Suprapubic skin (tissue), 4 donors: ENCODE results near the gene CARF. TPM values are rescaled to one million over a fixed set of nuclear protein-coding genes. Genes with fewer than 3 reads are reported as not detected.
"Not testable (repeated sequence)": the region's sequence is repeated elsewhere in the genome, so short reads cannot be mapped to it uniquely, and the experiment has no call there.

Source experiments
- DNase-seq, 2 donors: peaks; one replicate each; pipeline ENCODE4 v3.0.0-alpha.2; 2019; ENCODE audit warnings: low spot score in 2 of 2
- H3K27ac ChIP-seq: fragments of 200-600 bp; sonication (generic); one replicate; pipeline ENCODE4 v1.5.1; 2019
- H3K27me3 ChIP-seq: fragments of 200-600 bp; sonication (generic); one replicate; pipeline ENCODE4 v1.5.1; 2019
- H3K36me3 ChIP-seq: fragments of 200-600 bp; sonication (generic); one replicate; pipeline ENCODE4 v1.5.1; 2019
- H3K4me1 ChIP-seq: fragments of 200-600 bp; sonication (generic); one replicate; pipeline ENCODE4 v1.5.1; 2019
- H3K4me3 ChIP-seq: fragments of 200-600 bp; sonication (generic); one replicate; pipeline ENCODE4 v1.5.1; 2019; ENCODE audit warnings: mild to moderate bottlenecking
- H3K9me3 ChIP-seq: fragments of 200-600 bp; sonication (generic); one replicate; pipeline ENCODE4 v1.5.1; 2019
- CTCF ChIP-seq, 2 donors: fragments of 200-600 bp in 1 of 2; fragments of 450-650 bp in 1 of 2; sonication (generic) in 1 of 2; IDR thresholded peaks; one replicate each; pipeline ENCODE4 v1.5.1; 2016 to 2019; ENCODE audit warnings: antibody characterized with exemption in 2 of 2, mild to moderate bottlenecking in 1 of 2, moderate library complexity in 1 of 2
- EP300 ChIP-seq: sonication (generic); formaldehyde crosslinking; IDR thresholded peaks from one replicate; pipeline ENCODE4 v1.6.1; 2017; ENCODE audit warnings: antibody characterized with exemption
- POLR2A ChIP-seq, 2 donors: fragments of 450-650 bp; IDR thresholded peaks; one replicate each; pipeline ENCODE4 v1.6.1; 2017; ENCODE audit warnings: antibody characterized with exemption in 2 of 2, mild to moderate bottlenecking in 2 of 2, moderate library complexity in 2 of 2
- POLR2AphosphoS5 ChIP-seq, 3 donors: sonication (generic); formaldehyde crosslinking; IDR thresholded peaks; one replicate each; pipeline ENCODE4 v1.6.1; 2017; ENCODE audit warnings: antibody characterized with exemption in 3 of 3
- WGBS: methylation state at CpG from one replicate; pipeline ENCODE4 v1.1.5; 2018; 5-methylcytosine and 5-hydroxymethylcytosine counted together
- total RNA-seq, 4 donors: library from RNA; depleted of rRNA; stranded (reverse); fragments of >200 nt; gene quantifications; one replicate each; pipeline ENCODE4 v1.1.0, GENCODE V29; 2016

The CARF gene
- total RNA-seq, 4 donors from 2014 or later, result 6.7 to 20.6 (median 11.1) TPM

- no peak for DNase-seq
- H3K9me3 ChIP-seq, result no peaks in the 10 kb centered on the region
- H3K4me1 ChIP-seq, result no peaks in the 10 kb centered on the region
- H3K27ac ChIP-seq, result no peak overlapping the region
- H3K4me3 ChIP-seq, result no peak overlapping the region
- no peaks in the 10 kb centered on the region for H3K27me3 ChIP-seq
- TF ChIP-seq EP300 (no peak), CTCF (IDR thresholded peaks at IDR 0.05) (no peak), POLR2A (IDR thresholded peaks at IDR 0.05) (no peak), POLR2AphosphoS5 (IDR thresholded peaks at IDR 0.05) (no peak)
- H3K36me3 ChIP-seq, result peaks cover 39% of the 10 kb centered on the region
- WGBS, result 91% methylated on average over 6 of the region's 6 CpGs
These were observed 48.4 kb downstream of the CARF start for GRCh38 chr2:202960524-202960923.

- no peaks in the 10 kb centered on the region for H3K4me1 ChIP-seq
- 85% methylated on average over 4 of the region's 4 CpGs for WGBS
- DNase-seq, result no peak
- no peak overlapping the region for H3K4me3 ChIP-seq
- TF ChIP-seq POLR2AphosphoS5 (IDR thresholded peaks at IDR 0.05) (no peak), CTCF (IDR thresholded peaks at IDR 0.05) (no peak), POLR2A (IDR thresholded peaks at IDR 0.05) (no peak), EP300 (no peak)
- peaks cover 21% of the 10 kb centered on the region for H3K36me3 ChIP-seq
- H3K27ac ChIP-seq, result no peak overlapping the region
- H3K9me3 ChIP-seq, result no peaks in the 10 kb centered on the region
- no peaks in the 10 kb centered on the region for H3K27me3 ChIP-seq
These were observed 51.6 kb downstream of the CARF start for GRCh38 chr2:202963712-202964111.

GRCh38 chr2:202965810-202966460 lies 53.9 kb downstream of the CARF start:
- Histone ChIP-seq H3K36me3 (peaks cover 8% of the 10 kb centered on the region), H3K4me3 (no peak overlapping the region), H3K4me1 (no peaks in the 10 kb centered on the region), H3K27me3 (no peaks in the 10 kb centered on the region), H3K27ac (no peak overlapping the region), H3K9me3 (no peaks in the 10 kb centered on the region)
- TF ChIP-seq POLR2A (IDR thresholded peaks at IDR 0.05) (no peak), POLR2AphosphoS5 (IDR thresholded peaks at IDR 0.05) (no peak)
- 69% methylated on average over 5 of the region's 5 CpGs for WGBS
- no peak for DNase-seq

- H3K4me1 ChIP-seq, H3K27ac ChIP-seq, H3K9me3 ChIP-seq, DNase-seq, H3K27me3 ChIP-seq, H3K4me3 ChIP-seq: not testable (repeated sequence)
- peaks cover 18% of the 10 kb centered on the region for H3K36me3 ChIP-seq
- 48% methylated on average over 2 of the region's 2 CpGs for WGBS
These were observed 57.3 kb downstream of the CARF start for GRCh38 chr2:202969404-202969803.

GRCh38 chr2:202976809-202977208 lies 64.7 kb downstream of the CARF start:
- Histone ChIP-seq H3K9me3 (no peaks in the 10 kb centered on the region), H3K4me1 (no peaks in the 10 kb centered on the region), H3K4me3 (no peak overlapping the region), H3K36me3 (peaks cover 56% of the 10 kb centered on the region), H3K27ac (no peak overlapping the region), H3K27me3 (no peaks in the 10 kb centered on the region)
- no peak for DNase-seq
- WGBS, result 96% methylated on average over 3 of the region's 3 CpGs
- TF ChIP-seq EP300 (no peak), POLR2AphosphoS5 (IDR thresholded peaks at IDR 0.05) (no peak), CTCF (IDR thresholded peaks at IDR 0.05) (no peak), POLR2A (IDR thresholded peaks at IDR 0.05) (no peak)

GRCh38 chr2:202982779-202983491 lies 70.9 kb downstream of the CARF start:
- Histone ChIP-seq H3K4me3 (no peak overlapping the region), H3K4me1 (no peaks in the 10 kb centered on the region), H3K27ac (no peak overlapping the region), H3K9me3 (no peaks in the 10 kb centered on the region), H3K27me3 (no peaks in the 10 kb centered on the region), H3K36me3 (peaks cover 35% of the 10 kb centered on the region)
- WGBS, result 90% methylated on average over 3 of the region's 3 CpGs
- DNase-seq, result no peak
- TF ChIP-seq EP300, result no peak
- no peak for TF ChIP-seq POLR2AphosphoS5 (IDR thresholded peaks at IDR 0.05)
- no peak for TF ChIP-seq POLR2A (IDR thresholded peaks at IDR 0.05)
- TF ChIP-seq CTCF (IDR thresholded peaks at IDR 0.05), result no peak
